HG03139 (cell line): ENCODE data around the gene PTPRA.
"Not testable (repeated sequence)": the region's sequence is repeated elsewhere in the genome, so short reads cannot be mapped to it uniquely, and the experiment has no call there.

Source experiments
- ATAC-seq: cut with Tn5 transposase; IDR thresholded peaks from one replicate; pipeline ENCODE4 v1.9.1; 2021; ENCODE audit not compliant: unreplicated experiment

PTPRA gene

GRCh38 chr20:2887715-2888114 lies 14.4 kb downstream of the PTPRA start:
- no peak for ATAC-seq

DNA sequence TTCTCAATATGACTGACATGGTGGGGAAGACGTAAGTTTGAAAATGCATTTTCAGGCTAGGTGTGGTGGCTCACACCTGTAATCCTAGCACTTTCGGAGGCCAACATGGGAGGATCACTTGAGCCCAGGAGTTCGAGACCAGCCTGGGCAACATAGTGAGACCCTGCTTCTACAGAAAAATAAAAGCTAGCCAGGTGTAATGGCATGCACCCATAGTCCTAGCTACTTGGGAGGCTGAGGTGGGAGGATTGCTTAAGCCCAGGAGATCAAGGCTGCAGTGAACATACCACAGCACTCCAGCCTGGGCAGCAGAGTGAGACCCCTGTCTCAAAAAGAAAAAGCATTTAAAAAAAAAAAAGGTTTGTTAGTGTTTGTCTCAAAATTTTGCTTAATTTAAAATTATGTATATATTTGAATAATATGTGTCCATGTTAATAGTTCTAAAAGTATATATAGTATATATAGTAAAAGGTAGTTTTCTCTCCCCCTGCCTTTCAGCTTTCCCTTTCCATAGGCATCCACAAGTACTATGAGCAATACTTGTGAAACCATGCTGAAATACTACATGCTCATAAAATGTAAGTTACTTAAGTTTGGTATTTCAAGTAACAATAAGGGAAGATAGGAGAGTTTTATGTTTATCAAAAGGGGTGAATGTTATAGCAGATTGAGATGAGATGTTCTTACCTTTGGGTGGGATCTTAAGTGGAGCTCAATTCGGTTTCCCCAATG lies 15.1 kb downstream of the PTPRA start:
- no peak for ATAC-seq

DNA sequence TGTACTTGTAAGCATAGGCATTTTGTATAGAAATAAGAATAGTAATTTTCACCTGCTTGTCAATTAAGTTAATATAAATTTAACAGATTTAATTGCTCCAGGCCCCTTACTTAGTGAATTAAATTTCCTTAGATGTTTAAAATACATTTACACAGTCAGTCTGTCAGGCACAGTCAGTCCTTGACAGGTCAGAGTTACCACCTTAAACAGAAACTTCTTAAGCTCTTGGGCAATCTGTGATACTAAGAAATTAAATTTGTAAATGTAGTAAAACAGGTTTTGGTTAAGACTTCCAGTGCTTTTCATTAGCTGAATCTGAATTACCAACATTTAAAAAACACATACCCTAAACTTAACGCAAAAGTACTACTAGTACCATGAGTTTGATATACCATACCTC lies 15.9 kb downstream of the PTPRA start:
- no peak for ATAC-seq

DNA sequence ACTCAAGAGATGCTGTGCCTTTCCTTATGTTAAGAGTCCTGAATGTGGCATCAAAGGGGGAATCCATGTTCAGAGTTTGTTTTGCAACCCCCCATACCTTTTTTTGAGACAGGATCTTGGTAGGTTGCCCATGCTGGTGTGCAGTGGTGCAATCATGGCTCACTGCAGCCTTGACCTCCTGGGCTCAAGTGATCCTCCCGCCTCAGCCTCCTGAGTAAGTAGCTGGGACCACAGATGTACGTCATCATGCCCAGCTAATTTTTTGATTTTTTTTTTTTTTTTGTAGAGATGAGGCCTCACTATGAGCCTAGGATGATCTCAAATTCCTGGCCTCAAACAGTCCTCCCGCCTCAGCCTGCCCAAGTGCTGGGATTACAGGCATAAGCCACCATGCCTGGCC lies 16.5 kb downstream of the PTPRA start:
- ATAC-seq: no peak

GRCh38 chr20:2890742-2891141 lies 17.5 kb downstream of the PTPRA start:
- ATAC-seq: no peak

GRCh38 chr20:2891343-2891742 lies 18.1 kb downstream of the PTPRA start:
- no peak for ATAC-seq

DNA sequence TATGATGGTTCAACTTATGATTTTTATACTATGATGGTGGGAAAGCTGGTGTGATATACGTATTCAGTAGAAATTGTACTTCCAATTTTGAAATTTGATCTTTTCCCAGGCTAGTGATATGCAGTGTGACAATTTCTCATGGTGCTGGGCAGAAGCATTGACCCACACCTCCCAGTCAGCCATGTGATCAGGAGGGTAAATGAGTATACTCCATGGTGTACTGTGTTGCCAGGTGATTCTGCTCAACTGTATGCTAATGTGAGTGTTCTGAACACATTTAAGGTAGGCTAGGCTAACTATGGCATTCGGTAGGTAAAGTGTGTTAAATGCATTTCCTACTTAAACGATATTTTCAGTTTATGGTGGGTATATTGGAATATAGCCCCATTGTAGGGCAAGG lies 19.1 kb downstream of the PTPRA start:
- no peak for ATAC-seq

GRCh38 chr20:2894221-2894620 lies 20.9 kb downstream of the PTPRA start:
- ATAC-seq: no peak

DNA sequence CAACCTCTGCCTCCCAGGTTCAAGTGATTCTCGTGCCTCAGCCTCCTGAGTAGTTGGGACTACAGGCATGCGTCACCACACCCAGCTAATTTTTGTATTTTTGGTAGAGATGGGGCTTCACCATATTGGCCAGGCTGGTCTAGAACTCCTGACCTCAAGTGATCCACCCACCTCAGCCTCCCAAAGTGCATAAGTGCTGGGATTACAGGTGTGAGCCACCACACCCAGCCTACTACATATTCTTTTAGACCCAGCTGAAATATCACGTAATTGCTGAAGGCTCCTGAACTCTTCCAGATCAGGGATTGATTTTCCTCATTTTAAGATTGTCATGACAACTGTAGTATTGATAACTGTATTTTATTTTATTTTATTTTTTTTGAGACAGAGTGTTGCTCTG lies 21.9 kb downstream of the PTPRA start:
- ATAC-seq: not testable (repeated sequence)

GRCh38 chr20:2899243-2899642 lies 26.0 kb downstream of the PTPRA start:
- no peak for ATAC-seq

DNA sequence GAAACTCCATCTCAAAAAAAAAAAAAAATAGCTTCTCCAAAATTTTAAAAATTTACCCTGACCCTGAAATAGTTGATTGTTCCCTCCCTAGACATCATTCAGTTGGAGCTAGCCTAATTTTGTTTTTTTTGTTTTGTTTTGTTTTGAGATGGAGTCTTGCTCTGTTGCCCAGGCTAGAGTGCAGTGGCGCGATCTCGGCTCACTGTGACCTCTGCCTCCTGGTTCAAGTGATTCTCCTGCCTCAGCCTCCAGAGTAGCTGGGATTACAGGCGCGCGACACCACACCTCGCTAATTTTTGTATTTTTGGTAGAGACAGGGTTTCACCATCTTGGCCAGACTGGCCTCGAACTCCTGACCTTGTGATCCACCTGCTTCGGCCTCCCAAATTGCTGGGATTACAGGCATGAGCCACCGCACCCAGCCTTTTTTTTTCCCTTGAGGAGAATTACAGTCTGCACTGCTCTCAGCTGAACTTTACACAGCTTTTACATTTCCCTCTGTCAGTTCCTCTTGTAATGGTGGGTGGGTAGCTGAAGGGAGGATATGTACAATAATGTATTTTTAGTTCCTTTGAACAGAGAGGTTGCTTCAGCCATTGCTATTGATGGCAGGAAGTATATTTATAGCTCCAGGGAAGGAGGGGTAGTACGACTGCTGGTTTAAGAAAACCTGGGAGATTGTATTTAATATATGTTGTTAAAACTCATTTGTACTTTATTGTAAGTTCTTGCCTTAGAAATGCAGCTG lies 27.7 kb downstream of the PTPRA start:
- no peak for ATAC-seq

- ATAC-seq: no peak
Observed at GRCh38 chr20:2902291-2902690, 29.0 kb downstream of the PTPRA start.

DNA sequence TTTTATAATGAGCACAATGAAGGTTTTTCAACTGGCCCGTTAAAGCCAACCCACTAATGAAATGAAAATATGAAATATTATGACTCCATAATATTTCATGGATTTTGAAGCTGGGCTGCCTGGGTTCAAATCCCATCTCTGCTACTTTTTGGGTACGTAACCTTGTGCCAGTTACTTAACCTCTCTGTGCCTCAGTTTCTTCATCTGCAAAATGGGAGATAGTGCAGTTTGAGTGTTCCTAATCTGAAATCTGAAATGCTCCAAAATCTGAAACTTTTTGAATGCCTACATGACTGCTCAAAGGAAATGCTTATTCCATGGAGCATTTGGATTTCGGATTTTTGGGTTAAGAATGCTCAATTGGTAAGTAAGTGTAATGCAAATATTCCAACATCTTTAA lies 29.5 kb downstream of the PTPRA start:
- no peak for ATAC-seq

DNA sequence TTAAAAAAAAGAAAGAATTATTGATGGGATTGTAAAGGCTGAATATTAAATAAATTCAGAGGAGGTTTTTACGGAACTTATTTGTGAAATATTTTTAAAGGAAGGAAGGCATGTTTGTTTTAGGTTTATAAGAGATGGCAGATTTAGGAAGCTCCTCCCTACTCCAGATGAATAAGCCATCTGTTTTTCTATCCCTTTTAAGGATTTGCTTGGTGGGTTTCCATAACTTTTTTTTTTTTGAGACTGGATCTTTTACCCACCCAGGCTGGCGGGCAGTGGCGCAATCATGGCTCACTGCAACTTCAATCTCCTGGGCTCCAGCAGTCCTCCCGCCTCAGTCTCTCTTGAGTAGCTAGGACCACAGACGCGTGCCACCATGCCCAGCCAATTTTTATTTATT lies 30.4 kb downstream of the PTPRA start:
- no peak for ATAC-seq

- no peak for ATAC-seq
Observed at GRCh38 chr20:2907519-2907918, 34.2 kb downstream of the PTPRA start.

- ATAC-seq: no peak
Observed at GRCh38 chr20:2909953-2910352, 36.7 kb downstream of the PTPRA start.

DNA sequence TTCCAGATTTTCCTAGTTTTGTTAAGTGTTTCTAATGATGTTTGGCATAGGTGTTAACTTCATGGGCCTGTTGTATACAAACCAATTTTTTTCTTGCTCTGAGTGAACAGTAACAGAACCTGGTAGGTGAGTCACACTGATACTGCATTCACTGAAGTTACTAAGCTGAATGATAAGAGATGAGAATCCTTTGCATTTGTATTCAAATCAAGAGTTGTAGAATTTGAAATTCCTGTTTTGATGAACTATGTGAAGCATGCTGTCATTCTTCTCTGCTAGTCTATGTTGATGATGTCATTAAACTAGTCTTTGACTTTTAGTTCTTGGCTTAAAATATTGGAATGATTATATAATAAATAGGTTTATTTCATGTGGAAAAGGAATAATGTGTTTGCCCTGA lies 37.9 kb downstream of the PTPRA start:
- no peak for ATAC-seq

GRCh38 chr20:2914160-2914559 lies 40.9 kb downstream of the PTPRA start:
- no peak for ATAC-seq

DNA sequence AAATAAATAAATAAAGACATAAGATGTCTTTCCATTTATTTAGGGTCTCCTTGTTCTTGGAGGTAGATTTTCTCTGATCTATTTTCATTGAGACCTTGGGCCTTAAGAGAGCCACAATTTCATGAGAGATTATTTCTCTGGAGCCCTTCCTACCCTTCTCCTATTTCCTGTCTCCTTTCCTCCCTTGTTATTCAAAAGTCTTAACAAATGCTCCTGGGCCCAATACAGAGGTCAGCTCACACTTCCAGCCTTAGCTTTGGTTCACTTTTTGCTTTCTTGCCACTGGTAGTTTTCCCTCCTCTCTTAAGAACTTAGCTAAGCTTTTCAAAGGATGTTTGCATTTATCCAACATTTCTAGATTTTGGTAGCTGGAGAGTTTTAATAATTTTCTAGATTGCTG lies 44.0 kb downstream of the PTPRA start:
- ATAC-seq: no peak

DNA sequence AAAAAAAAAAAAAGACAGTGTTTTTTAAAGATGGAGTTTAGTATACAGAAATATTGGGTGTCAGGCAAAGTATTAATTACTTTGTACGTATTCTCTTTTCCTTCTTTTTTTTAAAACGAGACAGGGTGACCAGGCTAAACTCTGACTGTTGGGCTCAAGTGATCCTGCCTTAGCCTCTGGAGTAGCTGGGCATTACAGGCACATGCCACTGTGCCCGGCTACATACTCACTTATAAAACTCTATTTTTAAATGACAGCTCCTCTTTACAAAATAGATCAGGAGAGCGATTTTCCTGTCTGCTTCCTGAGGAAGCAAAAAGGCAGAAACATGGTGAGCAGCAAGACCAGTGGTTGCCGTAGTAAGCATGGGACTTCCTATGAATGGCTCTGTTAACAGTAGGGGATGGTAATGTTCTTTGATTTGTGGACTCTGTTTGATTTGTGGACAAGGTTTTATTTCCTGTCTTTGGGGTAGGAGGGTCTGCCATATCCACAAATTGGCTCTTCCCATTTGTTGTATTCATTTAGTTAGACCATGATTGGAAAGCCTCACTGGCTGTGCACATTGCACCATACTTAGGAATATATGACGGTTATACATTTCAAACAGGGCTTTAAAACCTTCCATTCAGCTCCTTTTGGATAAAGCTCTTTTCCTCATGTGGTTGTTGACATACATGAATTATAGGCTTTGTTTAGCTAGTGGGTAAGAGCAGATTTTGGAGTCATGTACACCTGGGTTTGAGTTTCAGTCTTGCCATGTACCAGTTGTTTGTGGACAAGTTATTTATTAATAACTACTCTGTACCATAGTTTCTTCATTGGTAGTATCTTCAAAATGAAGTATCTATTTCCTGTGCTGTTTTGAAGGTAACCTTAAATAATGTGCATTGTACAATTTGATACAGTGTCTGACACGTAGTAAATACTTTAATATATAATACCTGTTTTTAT lies 45.1 kb downstream of the PTPRA start:
- peak; percentile 61 for ATAC-seq

DNA sequence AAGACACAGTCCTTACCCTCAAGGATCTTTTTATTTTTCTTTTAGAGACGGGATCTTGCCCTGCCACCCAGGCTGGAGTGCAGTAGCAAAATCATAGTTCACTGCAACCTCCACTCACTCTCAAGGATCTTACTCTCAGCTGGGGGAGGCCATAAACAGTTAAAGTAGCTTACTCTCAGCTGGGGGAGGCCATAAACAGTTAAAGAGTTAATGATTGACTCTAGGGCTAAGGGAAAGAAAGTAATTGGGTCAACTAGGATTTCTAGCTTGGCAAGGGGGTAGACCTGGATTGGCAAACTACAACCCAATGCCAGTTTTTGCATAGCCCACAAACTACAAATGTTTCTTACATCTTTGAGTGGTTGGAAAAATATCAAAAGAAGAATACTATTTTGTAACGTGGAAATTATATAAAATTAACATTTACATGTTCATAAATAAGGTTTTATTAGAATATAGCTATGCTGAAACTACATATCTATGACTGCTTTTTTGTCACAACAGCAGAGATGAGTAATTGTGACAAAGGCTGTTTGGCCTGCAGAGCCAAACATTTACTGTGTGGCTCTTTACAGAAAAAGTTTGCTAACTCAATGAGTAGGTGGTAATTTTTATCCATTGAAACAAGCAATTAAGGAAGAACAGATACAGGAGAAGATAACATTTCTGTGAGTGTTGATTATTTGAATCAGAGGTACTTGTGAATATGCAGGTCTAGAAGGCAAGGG lies 46.4 kb downstream of the PTPRA start:
- no peak for ATAC-seq
